ENCODE measurements around the gene ZNF74.

GRCh38 chr22:20424568-20424931 is 30.6 kb downstream of the ZNF74 start:
- TF ChIP-seq, protein P1, sequence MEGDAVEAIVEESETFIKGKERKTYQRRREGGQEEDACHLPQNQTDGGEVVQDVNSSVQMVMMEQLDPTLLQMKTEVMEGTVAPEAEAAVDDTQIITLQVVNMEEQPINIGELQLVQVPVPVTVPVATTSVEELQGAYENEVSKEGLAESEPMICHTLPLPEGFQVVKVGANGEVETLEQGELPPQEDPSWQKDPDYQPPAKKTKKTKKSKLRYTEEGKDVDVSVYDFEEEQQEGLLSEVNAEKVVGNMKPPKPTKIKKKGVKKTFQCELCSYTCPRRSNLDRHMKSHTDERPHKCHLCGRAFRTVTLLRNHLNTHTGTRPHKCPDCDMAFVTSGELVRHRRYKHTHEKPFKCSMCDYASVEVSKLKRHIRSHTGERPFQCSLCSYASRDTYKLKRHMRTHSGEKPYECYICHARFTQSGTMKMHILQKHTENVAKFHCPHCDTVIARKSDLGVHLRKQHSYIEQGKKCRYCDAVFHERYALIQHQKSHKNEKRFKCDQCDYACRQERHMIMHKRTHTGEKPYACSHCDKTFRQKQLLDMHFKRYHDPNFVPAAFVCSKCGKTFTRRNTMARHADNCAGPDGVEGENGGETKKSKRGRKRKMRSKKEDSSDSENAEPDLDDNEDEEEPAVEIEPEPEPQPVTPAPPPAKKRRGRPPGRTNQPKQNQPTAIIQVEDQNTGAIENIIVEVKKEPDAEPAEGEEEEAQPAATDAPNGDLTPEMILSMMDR (conservative IDR thresholded peaks at IDR 0.05 in 1 of 2, IDR thresholded peaks at IDR 0.05 in 1 of 2; ENCODE audit: extremely low read depth in 1 of 2, insufficient read depth in 1 of 2, low read depth in 1 of 2, low read length in 2 of 2) = no peak
- TF ChIP-seq EZH2 (IDR thresholded peaks at IDR 0.05; ENCODE audit: borderline replicate concordance, low read length) = no peak

Measured in mammary epithelial cell (primary cell).